Vagina (tissue), 2 donors: ENCODE data around the gene DRAXIN. TPM values are rescaled to one million over a fixed set of nuclear protein-coding genes. Genes with fewer than 3 reads are reported as not detected.

Source experiments
- DNase-seq, 2 donors: peaks; one replicate each; pipeline ENCODE4 v3.0.0-alpha.2; 2017; ENCODE audit errors: extremely low spot score in 2 of 2
- H3K27ac ChIP-seq: fragments of 200-600 bp; sonication (generic); one replicate; pipeline ENCODE4 v1.5.1; 2019
- H3K27me3 ChIP-seq: fragments of 200-600 bp; sonication (generic); one replicate; pipeline ENCODE4 v1.5.1; 2019
- H3K36me3 ChIP-seq, 2 donors: fragments of 200-600 bp; sonication (generic); one replicate each; pipeline ENCODE4 v1.5.1; 2017 to 2019
- H3K4me1 ChIP-seq: fragments of 200-600 bp; sonication (generic); one replicate; pipeline ENCODE4 v1.5.1; 2019
- H3K4me3 ChIP-seq, 2 donors: fragments of 200-600 bp; sonication (generic); 1 replicate in 1 of 2; 2 replicates in 1 of 2; pipeline ENCODE4 v1.5.1; 2016 to 2019
- H3K9me3 ChIP-seq: fragments of 200-600 bp; sonication (generic); one replicate; pipeline ENCODE4 v1.5.1; 2019
- CTCF ChIP-seq, 3 experiments: fragments of 450-650 bp in 2 of 3; fragments of 200-600 bp in 1 of 3; sonication (generic) in 1 of 3; IDR thresholded peaks; one replicate each; pipeline ENCODE4 v1.5.1; 2017 to 2019; ENCODE audit warnings: antibody characterized with exemption in 3 of 3, mild to moderate bottlenecking in 2 of 3, moderate library complexity in 2 of 3
- POLR2A ChIP-seq, 2 donors: fragments of 450-650 bp; IDR thresholded peaks; one replicate each; pipeline ENCODE4 v1.6.1; 2017; ENCODE audit warnings: antibody characterized with exemption in 2 of 2, mild to moderate bottlenecking in 2 of 2, moderate library complexity in 2 of 2
- POLR2AphosphoS5 ChIP-seq, 2 donors: sonication (generic); formaldehyde crosslinking; IDR thresholded peaks; one replicate each; pipeline ENCODE4 v1.9.0; 2017; ENCODE audit warnings: antibody characterized with exemption in 2 of 2, mild to moderate bottlenecking in 2 of 2, low read depth in 1 of 2; ENCODE audit not compliant: insufficient read depth in 1 of 2
- intact Hi-C: fragments of 100-400 bp; cut with DNase I; formaldehyde crosslinking; loops from one replicate; pipeline ENCODE4 v1.15.1; 2023
- total RNA-seq: library from RNA; depleted of rRNA; stranded (reverse); fragments of >200 nt; gene quantifications from one replicate; pipeline ENCODE4 v1.2.3, GENCODE V29; 2016

DRAXIN gene
- total RNA-seq, 1 donor from 2014 or later: not detected

DNA sequence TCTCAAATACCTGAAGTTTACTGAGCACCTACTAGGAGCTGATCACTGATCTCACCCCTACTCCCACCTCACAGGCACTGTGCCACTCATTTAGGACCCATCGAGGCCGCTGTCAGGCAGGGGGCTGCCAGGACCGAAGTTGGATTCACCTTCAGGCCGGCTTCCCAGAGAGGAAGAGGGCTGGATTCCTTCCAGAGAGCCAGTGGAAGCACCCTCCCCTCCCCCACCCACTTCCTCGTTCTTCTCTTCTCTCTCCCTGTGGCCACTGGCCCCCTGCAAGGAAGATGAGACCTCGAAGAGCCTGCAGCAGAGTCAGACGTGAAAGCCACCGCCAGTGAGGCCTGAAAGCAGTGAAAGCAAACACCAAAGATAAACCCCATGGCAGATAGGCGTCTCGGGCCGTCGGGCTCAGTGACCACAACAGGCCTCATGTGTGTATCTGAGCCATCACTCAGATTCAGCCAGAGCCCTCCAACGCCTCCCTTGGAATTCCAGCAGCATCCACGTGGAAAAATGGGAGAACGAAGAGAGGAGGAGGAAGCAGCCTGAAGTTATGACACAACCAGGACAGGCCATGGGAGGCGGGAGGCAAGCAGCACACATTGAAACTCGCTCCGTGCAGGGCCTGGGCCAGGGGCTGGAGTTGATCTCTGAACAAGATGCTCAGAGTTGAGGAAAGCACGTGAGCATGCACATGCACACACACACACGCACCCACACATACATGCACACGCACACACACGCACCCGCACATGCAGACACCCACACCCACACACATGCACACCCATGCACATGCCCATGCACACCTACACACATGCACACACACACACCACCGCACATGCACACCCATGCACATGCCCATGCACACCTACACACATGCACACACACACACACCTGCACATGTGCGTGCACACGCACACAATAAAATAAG, 38.3 kb downstream of the DRAXIN start:
- intact Hi-C loops: no loop called here
- H3K27ac ChIP-seq: no peak overlapping the region
- H3K36me3 ChIP-seq: no peaks in the 10 kb centered on the region
- TF ChIP-seq POLR2AphosphoS5 (IDR thresholded peaks at IDR 0.05; ENCODE audit: insufficient read depth in 1 of 2, low read depth in 1 of 2): no peak
- no peak for TF ChIP-seq CTCF (IDR thresholded peaks at IDR 0.05)
- no peaks in the 10 kb centered on the region for H3K9me3 ChIP-seq
- peaks cover 37% of the 10 kb centered on the region for H3K4me1 ChIP-seq
- H3K27me3 ChIP-seq: no peaks in the 10 kb centered on the region
- H3K4me3 ChIP-seq: no peak overlapping the region
- no peak for DNase-seq

- peak overlapping the region; percentile 28 for H3K27ac ChIP-seq
- no peaks in the 10 kb centered on the region for H3K27me3 ChIP-seq
- intact Hi-C loops: no loop called here
- no peaks in the 10 kb centered on the region for H3K36me3 ChIP-seq
- DNase-seq: no peak
- H3K4me1 ChIP-seq: peaks cover 40% of the 10 kb centered on the region
- no peaks in the 10 kb centered on the region for H3K9me3 ChIP-seq
- peak in 1 of 2 donors; percentile 45 for TF ChIP-seq POLR2AphosphoS5 (IDR thresholded peaks at IDR 0.05; ENCODE audit: insufficient read depth in 1 of 2, low read depth in 1 of 2)
- TF ChIP-seq CTCF (IDR thresholded peaks at IDR 0.05): no peak
- no peak for TF ChIP-seq POLR2A (IDR thresholded peaks at IDR 0.05)
- no peak overlapping the region for H3K4me3 ChIP-seq
These were observed 39.0 kb downstream of the DRAXIN start for GRCh38 chr1:11730429-11730891.

GRCh38 chr1:11731691-11732283, 40.3 kb downstream of the DRAXIN start:
- peak overlapping the region; percentile 52 for H3K27ac ChIP-seq
- DNase-seq: no peak
- H3K36me3 ChIP-seq: no peaks in the 10 kb centered on the region
- intact Hi-C loops: no loop called here
- peaks cover 46% of the 10 kb centered on the region for H3K4me1 ChIP-seq
- no peaks in the 10 kb centered on the region for H3K27me3 ChIP-seq
- H3K9me3 ChIP-seq: no peaks in the 10 kb centered on the region
- TF ChIP-seq POLR2A (IDR thresholded peaks at IDR 0.05) (no peak), POLR2AphosphoS5 (IDR thresholded peaks at IDR 0.05; ENCODE audit: insufficient read depth in 1 of 2, low read depth in 1 of 2) (peak; percentile 33 to 72), CTCF (IDR thresholded peaks at IDR 0.05) (no peak)
- H3K4me3 ChIP-seq: peak overlapping the region; percentile 17 to 34

- H3K27ac ChIP-seq: peak overlapping the region; percentile 52
- no peaks in the 10 kb centered on the region for H3K27me3 ChIP-seq
- H3K4me3 ChIP-seq: no peak overlapping the region
- TF ChIP-seq POLR2AphosphoS5 (IDR thresholded peaks at IDR 0.05; ENCODE audit: insufficient read depth in 1 of 2, low read depth in 1 of 2) (no peak), POLR2A (IDR thresholded peaks at IDR 0.05) (no peak)
- H3K4me1 ChIP-seq: peaks cover 60% of the 10 kb centered on the region
- no peaks in the 10 kb centered on the region for H3K9me3 ChIP-seq
- H3K36me3 ChIP-seq: no peaks in the 10 kb centered on the region
- DNase-seq: no peak
- intact Hi-C loops: no loop called here
These were observed 41.8 kb downstream of the DRAXIN start for GRCh38 chr1:11733306-11733705.

- TF ChIP-seq POLR2AphosphoS5 (IDR thresholded peaks at IDR 0.05; ENCODE audit: insufficient read depth in 1 of 2, low read depth in 1 of 2) (no peak), CTCF (IDR thresholded peaks at IDR 0.05) (no peak), POLR2A (IDR thresholded peaks at IDR 0.05) (no peak)
- Histone ChIP-seq H3K9me3 (no peaks in the 10 kb centered on the region), H3K36me3 (no peaks in the 10 kb centered on the region), H3K4me3 (peak overlapping the region; percentile 72 to 98), H3K27ac (peak overlapping the region; percentile 88), H3K27me3 (no peaks in the 10 kb centered on the region), H3K4me1 (peaks cover 62% of the 10 kb centered on the region)
- no peak for DNase-seq
- intact Hi-C loops: no loop called here
These were observed 44.0 kb downstream of the DRAXIN start for GRCh38 chr1:11735531-11735853.
